Kidney glomerular epithelial cell (primary cell): ENCODE results near the gene ERN1.
"Not testable (repeated sequence)": the region's sequence is repeated elsewhere in the genome, so short reads cannot be mapped to it uniquely, and the experiment has no call there.

ENCODE experiments used
- DNase-seq: peaks from one replicate; lab custom pipeline; 2025; lab: John Stamatoyannopoulos, UW

Gene ERN1

DNA sequence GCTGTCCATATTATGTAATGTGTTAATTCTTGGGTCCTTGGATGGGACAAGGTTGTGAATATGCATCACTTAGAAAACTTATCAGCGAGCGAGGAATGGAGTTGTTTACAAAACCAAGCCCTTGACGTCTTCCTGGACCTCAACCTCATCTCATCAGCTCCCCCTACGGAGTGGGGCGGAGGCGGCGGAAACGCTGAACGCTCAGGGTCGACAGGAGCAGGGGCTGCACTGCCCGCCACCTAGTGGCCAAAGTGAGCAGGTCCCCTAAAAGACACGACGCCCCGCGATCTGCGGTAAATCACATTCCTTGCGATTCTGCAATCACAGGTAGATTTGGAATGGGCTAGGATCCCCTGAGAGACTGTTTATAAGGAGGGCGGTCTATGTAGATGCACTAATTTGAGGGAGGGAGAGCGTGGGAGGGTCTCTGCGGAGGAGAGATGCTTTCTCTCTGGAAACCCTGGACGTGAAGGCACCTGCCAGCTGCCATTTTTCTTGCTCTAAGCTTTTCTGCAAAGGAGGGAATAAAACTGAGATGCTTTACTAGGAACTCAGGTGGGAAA, 104.1 kb downstream of the ERN1 start:
- DNase-seq, result peak; percentile 44

- no peak for DNase-seq
Observed at GRCh38 chr17:64024781-64025731, 104.9 kb downstream of the ERN1 start.

GRCh38 chr17:64024215-64024654, 105.7 kb downstream of the ERN1 start:
- DNase-seq, result no peak

DNA sequence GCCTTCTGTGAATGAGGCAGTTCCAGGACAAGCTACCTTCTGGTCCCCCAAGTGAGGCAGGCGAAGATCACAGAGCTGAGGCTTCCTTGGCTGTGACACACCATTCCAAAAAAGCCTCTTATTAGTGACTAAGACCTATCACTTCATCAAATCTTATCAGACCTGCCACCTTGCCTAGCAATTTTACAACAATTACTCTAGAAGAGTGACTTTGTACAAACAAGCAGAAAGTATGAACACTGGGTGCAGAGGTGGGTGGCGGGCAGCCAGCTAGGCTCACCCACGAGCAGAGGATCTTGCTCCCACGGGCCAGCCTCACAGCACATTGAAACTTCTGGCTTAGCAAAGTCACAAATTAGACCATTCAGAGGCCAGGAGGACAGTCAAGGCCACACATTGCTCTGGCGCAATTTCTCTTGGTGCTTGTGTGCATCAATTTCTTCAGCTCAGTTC, 107.3 kb downstream of the ERN1 start:
- no peak for DNase-seq

- DNase-seq, result peak; percentile 7
Observed at GRCh38 chr17:64020056-64020766, 109.7 kb downstream of the ERN1 start, which contains the start of gene ICAM2. Gene ICAM2 (minus strand): TSS chr17:64020633. CDS start chr17:64006691, 13,942 bp downstream.

DNA sequence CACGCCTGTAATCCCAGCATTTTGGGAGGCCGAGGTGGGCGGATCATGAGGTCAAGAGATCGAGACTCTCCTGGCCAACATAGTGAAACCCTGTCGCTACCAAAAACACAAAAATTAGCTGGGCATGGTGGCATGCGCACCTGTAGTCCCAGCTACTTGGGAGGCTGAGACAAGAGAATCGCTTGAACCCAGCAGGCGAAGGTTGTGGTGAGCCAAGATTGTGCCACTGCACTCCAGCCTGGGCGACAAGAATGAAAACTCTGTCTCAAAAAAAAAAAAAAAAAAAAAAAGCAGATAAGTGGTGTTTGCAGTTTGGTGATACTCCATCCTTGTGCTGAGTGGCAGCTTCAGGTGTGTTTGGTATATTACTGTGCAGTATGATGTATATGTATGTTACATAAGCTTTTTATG, 110.4 kb downstream of the ERN1 start:
- not testable (repeated sequence) for DNase-seq

DNA sequence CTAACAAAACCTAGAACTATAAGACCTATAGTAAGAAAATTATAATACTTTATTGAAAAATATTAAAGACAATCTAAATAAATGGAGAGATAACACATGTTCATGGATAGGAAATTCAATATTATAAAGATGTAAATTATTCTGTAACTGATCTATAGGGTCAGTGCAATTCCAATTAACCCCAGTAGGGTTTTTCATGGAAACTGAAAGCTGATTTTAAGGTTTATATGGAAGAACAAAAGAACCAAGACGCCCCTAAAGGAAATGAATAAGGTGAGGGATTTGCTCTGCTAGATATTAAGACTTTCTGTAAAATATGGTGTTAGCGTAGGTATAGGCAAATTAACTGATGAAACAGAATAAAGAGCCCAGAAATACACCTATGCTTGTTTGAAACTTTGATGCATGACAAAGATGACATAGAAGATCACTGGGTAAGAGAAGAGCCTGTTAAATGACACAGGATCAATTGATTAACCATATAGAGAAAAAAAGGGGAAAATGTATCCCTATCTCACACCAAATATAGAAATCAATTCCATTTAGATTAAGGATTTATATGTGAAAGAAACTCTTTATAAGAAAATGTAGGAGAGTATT, 112.5 kb downstream of the ERN1 start:
- no peak for DNase-seq

DNA sequence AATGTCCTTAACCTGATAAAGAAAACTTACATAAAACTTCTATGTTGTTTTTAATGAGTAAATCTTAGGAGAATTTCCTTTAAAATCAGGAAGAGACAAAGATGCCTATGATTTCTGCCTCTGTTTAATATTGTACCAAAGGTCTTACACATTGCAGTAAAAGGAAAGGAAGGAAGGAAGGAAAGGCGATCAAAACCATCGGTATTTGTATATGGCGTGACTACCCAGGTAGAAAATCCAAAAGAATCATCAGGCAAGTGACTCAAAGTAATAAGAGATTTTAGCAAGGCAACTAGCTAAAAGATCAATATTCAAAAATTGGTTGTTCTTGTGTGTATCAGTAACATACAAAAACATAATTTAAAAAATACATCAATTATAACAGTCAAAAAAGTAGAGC, 113.0 kb downstream of the ERN1 start:
- DNase-seq, result no peak

DNA sequence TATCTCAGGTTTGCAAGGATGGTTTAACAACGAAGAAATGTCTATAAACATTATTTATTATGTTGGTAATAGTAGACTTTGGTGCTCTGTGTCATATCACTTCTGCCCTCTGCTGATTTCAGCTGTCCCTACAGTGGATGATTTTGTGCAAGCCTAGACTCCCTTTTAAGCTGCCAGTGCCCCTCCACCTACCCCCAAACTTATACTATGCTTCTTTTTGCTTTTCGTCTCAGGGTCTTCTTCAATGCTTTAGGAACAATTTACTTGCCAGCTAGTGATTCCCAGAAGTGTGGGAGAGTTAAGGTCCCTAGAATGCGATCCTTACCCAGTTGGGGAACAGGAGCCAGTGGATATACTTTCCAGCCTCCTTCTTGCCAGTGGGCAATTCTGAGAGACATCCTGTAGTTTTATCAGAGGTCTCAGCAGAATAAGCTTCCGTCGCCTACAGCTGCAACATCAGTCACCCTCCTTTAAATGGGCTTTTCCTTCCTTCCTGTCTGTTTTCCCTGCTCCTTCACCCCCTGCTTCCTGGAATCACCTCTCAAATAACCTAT, 113.6 kb downstream of the ERN1 start:
- no peak for DNase-seq

GRCh38 chr17:64015447-64015846, 114.5 kb downstream of the ERN1 start:
- no peak for DNase-seq

GRCh38 chr17:64009571-64010402, 120.2 kb downstream of the ERN1 start:
- no peak for DNase-seq

GRCh38 chr17:64008830-64009229, 121.1 kb downstream of the ERN1 start:
- DNase-seq, result no peak

DNA sequence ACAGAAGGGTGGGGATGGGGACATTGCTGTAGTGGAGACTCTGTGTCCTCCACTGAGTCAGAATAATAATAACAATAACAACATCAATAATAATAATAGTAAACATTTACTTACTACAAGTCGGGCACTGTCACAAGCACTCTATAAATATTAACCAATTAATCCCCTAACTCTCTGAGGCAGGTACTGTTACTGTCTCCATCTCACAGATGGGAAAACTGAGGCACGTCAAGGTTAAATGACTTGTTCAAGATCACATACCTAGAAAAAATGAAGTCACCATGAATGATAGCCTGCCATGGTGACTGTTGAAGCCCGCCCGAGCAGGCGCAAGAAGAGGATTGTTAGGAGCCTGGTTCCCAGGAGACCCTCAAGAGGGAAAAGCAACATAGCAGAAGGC, 121.6 kb downstream of the ERN1 start:
- DNase-seq, result no peak

- no peak for DNase-seq
Observed at GRCh38 chr17:64007838-64008282, 122.1 kb downstream of the ERN1 start.

- DNase-seq, result not testable (repeated sequence)
Observed at GRCh38 chr17:64007089-64007837, 122.7 kb downstream of the ERN1 start.

DNA sequence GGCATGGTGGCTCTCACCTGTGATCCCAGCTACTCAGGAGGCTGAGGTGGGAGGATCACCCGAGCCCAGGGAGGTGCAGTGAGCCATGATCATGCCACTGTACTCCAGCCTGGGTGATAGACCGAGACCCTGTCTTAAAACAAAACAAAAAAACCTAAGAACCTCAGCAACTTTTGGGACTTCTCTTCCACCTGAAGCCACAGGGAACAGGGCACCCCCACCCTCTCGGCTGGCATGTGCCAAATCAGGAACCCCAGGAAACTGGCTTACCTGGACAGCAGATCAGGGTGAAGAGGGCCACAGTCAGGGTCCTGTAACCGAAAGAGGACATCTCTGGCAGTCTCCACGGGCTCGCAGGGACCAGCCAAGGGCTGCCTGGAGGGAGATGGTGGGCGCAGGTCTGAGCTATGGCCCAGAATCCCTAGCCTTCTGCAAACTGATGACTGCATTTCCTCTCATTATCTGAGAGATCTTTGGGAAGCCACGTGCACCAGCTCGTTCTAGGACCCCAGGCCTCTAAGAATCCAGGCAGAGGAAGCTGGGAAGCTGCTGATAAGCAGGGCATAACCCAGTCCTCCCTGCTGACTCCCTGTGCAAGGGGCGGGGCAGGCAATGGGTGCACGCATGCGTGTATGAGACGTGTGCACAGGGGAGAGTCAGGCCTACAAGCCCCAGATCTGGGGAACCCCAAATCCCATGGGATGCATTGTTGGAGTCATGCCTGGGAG, 123.4 kb downstream of the ERN1 start:
- no peak for DNase-seq

GRCh38 chr17:64005734-64006167, 124.2 kb downstream of the ERN1 start:
- no peak for DNase-seq

- no peak for DNase-seq
Observed at GRCh38 chr17:64004903-64005733, 124.8 kb downstream of the ERN1 start.
